Activated B cell treated with CpG ODN at 0.5 μM for 24 hours (primary cell): ENCODE measurements around the gene GLDN. TPM values are rescaled to one million over a fixed set of nuclear protein-coding genes. Genes with fewer than 3 reads are reported as not detected.

Source experiments
- ATAC-seq: fragments of 200-7000 bp; cut with Tn5 transposase; one replicate; pipeline ENCODE4 v1.10.0; 2021; ENCODE audit warnings: low read depth, mild to moderate bottlenecking, moderate library complexity
- CTCF ChIA-PET: fragments of 350-600 bp; sonication (Branson Sonifier 250); formaldehyde crosslinking; loops from one replicate; lab custom pipeline; 2021; ENCODE audit warnings: antibody characterized with exemption; lab: Charles Lee
- POLR2A ChIA-PET: fragments of 350-600 bp; sonication (Branson Sonifier 250); formaldehyde crosslinking; loops from one replicate; lab custom pipeline; 2021; ENCODE audit warnings: antibody characterized with exemption; lab: Charles Lee
- DNase-seq: peaks from one replicate; pipeline ENCODE4 v3.0.0; 2022
- H3K27ac Mint-ChIP-seq: one replicate; pipeline ENCODE4 v1.8.0; 2020; ENCODE audit warnings: mixed read lengths
- H3K27me3 Mint-ChIP-seq: one replicate; pipeline ENCODE4 v1.8.0; 2021; ENCODE audit warnings: mixed read lengths
- H3K36me3 Mint-ChIP-seq: one replicate; pipeline ENCODE4 v1.8.0; 2021; ENCODE audit warnings: low read depth, mixed read lengths
- H3K4me1 Mint-ChIP-seq: one replicate; pipeline ENCODE4 v1.8.0; 2021; ENCODE audit warnings: mixed read lengths
- H3K4me3 Mint-ChIP-seq: one replicate; pipeline ENCODE4 v1.8.0; 2020; ENCODE audit warnings: mild to moderate bottlenecking, mixed read lengths
- H3K9me3 Mint-ChIP-seq: one replicate; pipeline ENCODE4 v1.8.0; 2020; ENCODE audit warnings: mixed read lengths
- CTCF ChIP-seq: fragments of 200-600 bp; IDR thresholded peaks from one replicate; pipeline ENCODE4 v1.8.0; 2022; ENCODE audit warnings: antibody characterized with exemption, mild to moderate bottlenecking
- intact Hi-C: fragments of 100-400 bp; cut with micrococcal nuclease; formaldehyde crosslinking; loops from one replicate; pipeline ENCODE4 v1.15.1; 2024
- total RNA-seq: library from RNA; stranded (reverse); gene quantifications from 2 replicates; pipeline ENCODE4 v1.2.3, GENCODE V29; 2022

GLDN gene
- total RNA-seq, 1 donor from 2014 or later: not detected

DNA sequence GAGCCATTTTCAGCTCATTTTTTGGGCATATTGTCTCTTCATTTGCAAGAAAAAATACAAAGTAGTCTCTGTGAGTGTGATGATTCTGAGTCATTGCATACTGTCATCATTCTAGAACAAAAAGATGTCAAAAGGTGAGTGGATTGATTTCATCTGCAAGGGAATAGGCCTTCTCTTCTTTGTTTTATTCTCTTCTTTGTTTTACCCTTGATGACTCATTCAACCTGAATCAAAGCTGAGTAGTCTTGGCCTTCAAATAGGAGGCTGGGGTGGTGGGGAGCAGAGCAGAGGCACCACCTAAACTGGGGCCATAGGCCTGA lies 28.4 kb upstream of the GLDN start:
- H3K27me3 Mint-ChIP-seq: peaks cover 4% of the 10 kb centered on the region
- no peak for TF ChIP-seq CTCF
- ChIA-PET CTCF (no interaction called here), POLR2A (no interaction called here)
- H3K4me1 Mint-ChIP-seq: no peaks in the 10 kb centered on the region
- H3K4me3 Mint-ChIP-seq: no peak overlapping the region
- intact Hi-C loops: no loop called here
- ATAC-seq (no peak), DNase-seq (no peak)
- no peaks in the 10 kb centered on the region for H3K36me3 Mint-ChIP-seq
- H3K9me3 Mint-ChIP-seq: no peaks in the 10 kb centered on the region
- H3K27ac Mint-ChIP-seq: no peak overlapping the region

DNA sequence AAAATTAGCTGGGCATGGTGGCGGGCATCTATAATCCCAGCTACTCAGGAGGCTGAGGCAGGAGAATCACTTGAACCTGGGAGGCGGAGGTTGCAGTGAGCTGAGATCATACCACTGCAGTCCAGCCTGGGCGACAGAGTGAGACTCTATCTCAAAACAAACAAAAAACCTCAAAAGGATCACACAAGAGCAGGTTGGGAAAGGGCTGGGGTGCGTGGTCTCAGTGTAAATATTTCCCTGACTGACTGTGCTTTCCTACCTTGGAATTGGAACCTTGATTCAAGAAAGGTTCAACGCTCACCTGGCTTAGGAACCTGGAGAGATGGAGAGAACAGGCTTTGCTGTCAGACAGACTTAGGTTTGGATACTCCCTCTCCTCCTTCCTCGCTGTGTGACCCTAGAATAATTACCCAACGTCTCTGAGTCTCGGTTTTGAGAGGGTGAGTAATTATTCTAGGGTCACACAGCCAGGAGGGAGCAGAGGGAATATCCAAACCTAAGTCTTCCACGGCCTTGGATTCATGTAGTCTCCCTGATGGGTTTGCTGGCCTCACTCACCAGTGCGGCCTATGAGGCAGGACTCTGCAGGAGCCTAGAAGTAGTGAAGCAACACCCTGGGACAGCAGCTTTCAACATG lies 27.7 kb upstream of the GLDN start:
- no peaks in the 10 kb centered on the region for H3K4me1 Mint-ChIP-seq
- POLR2A ChIA-PET: no interaction called here
- H3K27ac Mint-ChIP-seq: no peak overlapping the region

DNA sequence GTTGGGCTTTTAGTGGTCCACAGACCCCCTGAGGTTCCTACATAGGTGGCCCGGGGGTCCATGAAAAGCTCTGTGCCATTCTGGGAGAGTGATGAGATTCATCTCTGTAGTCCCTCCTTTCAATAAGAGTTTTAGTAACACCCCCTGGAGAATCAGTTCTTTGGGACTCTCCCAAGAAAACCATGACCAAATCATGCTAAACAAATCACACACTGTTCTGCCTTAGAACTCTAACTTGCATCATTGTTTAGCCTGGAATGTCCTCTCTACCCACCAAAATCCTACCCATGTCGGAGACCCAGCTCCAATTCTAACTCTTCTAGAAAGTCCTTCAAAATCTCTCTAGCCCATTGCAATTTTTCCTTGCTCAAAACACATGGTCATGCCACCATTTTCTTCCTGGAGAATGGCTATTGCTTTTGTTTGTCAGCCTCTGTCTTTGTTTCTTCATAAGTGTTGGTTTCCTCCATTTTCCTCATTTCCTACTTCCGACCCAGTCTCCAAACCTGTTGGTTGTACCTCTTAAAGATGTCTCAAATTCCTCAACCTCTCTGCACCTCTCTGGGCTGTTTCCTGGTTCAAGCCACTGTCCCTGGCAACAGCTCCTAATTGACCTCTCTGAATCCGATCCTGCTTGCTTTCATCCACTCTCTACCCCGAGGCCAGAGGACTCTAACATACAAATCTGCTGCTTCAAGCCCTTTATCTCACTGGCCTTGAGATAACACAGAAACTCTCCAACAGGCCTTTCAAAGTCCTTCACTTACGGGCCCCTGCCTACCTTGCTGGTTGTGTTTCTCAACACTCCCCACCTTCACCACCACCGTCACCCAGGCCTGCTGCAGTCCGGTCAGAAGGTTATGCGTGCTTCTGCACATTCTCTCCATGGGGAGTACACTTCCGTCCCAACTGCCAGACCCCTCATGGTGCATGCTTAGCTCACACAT lies 26.8 kb upstream of the GLDN start:
- TF ChIP-seq CTCF: no peak
- intact Hi-C loops: no loop called here
- H3K27me3 Mint-ChIP-seq: peaks cover 2% of the 10 kb centered on the region
- no peak overlapping the region for H3K27ac Mint-ChIP-seq
- ChIA-PET CTCF (no interaction called here), POLR2A (no interaction called here)
- DNase-seq: no peak
- no peak for ATAC-seq
- no peaks in the 10 kb centered on the region for H3K9me3 Mint-ChIP-seq
- no peaks in the 10 kb centered on the region for H3K36me3 Mint-ChIP-seq
- H3K4me1 Mint-ChIP-seq: no peaks in the 10 kb centered on the region
- H3K4me3 Mint-ChIP-seq: no peak overlapping the region

More for the DNA sequence above, 27.7 kb upstream of the GLDN start:
- ATAC-seq (no peak), DNase-seq (no peak)
- Mint-ChIP-seq H3K36me3 (no peaks in the 10 kb centered on the region), H3K9me3 (no peaks in the 10 kb centered on the region), H3K4me3 (no peak overlapping the region), H3K27me3 (peaks cover 2% of the 10 kb centered on the region)
- CTCF ChIA-PET: no interaction called here
- intact Hi-C loops: no loop called here
- no peak for TF ChIP-seq CTCF

DNA sequence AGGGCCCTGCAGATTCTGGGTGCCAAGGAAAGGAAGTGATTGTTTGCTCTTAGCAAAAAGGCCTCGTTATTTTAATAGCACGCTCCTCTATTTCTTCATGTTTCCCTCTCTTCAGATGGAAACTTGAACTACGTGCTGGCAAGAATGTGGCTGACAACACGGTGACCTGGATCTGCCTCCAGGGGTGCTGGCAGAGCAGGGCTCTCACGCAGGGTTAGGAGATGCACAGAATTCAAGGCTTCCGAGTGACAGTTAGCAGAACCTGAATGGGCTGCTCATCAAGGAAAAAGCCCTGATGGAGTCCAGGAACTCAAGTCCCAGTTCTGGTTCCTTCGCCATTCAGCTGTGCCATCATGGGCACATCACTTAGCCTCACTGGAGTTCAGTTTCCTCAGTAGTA lies 25.7 kb upstream of the GLDN start:
- intact Hi-C loops: no loop called here
- CTCF ChIA-PET: no interaction called here
- POLR2A ChIA-PET: no interaction called here
- no peak overlapping the region for H3K4me3 Mint-ChIP-seq
- H3K4me1 Mint-ChIP-seq: no peaks in the 10 kb centered on the region
- TF ChIP-seq CTCF: no peak
- no peak overlapping the region for H3K27ac Mint-ChIP-seq
- H3K36me3 Mint-ChIP-seq: no peaks in the 10 kb centered on the region
- no peaks in the 10 kb centered on the region for H3K9me3 Mint-ChIP-seq
- ATAC-seq: no peak
- peaks cover 6% of the 10 kb centered on the region for H3K27me3 Mint-ChIP-seq
- DNase-seq: no peak

DNA sequence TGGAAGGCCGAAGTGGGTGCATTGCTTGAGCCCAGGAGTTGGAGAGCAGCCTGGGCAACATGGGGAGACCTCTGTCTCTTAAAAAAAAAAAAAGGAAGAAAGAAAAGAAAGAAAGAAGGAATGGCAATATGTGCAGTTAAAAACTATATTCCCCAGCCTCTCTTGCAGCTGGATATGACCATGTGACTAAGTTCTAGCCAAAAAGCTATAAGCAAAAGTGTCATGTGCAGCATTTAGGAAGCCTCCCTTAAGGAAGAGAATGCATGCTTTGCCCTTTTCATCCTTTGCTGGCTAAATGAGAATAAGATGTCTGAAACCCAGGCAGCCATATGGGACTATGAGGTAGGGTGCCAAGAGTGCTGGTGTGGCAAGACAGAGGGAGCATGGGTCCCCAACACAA lies 24.8 kb upstream of the GLDN start:
- Mint-ChIP-seq H3K27ac (no peak overlapping the region), H3K4me1 (no peaks in the 10 kb centered on the region), H3K27me3 (peaks cover 7% of the 10 kb centered on the region), H3K9me3 (no peaks in the 10 kb centered on the region), H3K36me3 (no peaks in the 10 kb centered on the region), H3K4me3 (no peak overlapping the region)
- DNase-seq (no peak), ATAC-seq (no peak)
- ChIA-PET CTCF (no interaction called here), POLR2A (no interaction called here)
- no peak for TF ChIP-seq CTCF
- intact Hi-C loops: no loop called here
